Measurements from ENCODE around the gene ACER3. TPM values are rescaled to one million over a fixed set of nuclear protein-coding genes. Genes with fewer than 3 reads are reported as not detected.

ACER3 gene
- total and polyA plus RNA-seq, 2 experiments from 2014 or later: 6.2 to 26.5 TPM

GRCh38 chr11:76902121-76903014 is 41.6 kb downstream of the ACER3 start:
- H3K4me3 Mint-ChIP-seq: peak overlapping the region; percentile 25; the same call in 1 of the 3 replicates
- Histone ChIP-seq H3K4me1 (ENCODE audit: insufficient read depth) (peaks cover 35% of the 10 kb centered on the region), H3F3A (replicated peaks; ENCODE audit: low read depth) (no peaks in the 10 kb centered on the region), H3K4me3 (no peak overlapping the region; the same call in 1 of the 2 replicates), H2AFZ (no peak overlapping the region), H3K27me3 (ENCODE audit: insufficient read depth) (no peaks in the 10 kb centered on the region), H3K79me2 (replicated peaks; ENCODE audit: insufficient read depth) (peaks cover 5% of the 10 kb centered on the region; the same call in 1 of the 2 replicates), H3K4me2 (peak overlapping the region; percentile 79), H4K20me1 (replicated peaks; ENCODE audit: insufficient read depth) (no peaks in the 10 kb centered on the region), H3K36me3 (ENCODE audit: insufficient read depth) (no peaks in the 10 kb centered on the region), H3K27ac (ENCODE audit: low read depth) (peak overlapping the region; percentile 29; the same call in 1 of the 2 replicates), H3K9me2 (ENCODE audit: insufficient read depth) (no peaks in the 10 kb centered on the region)
- peaks cover 3% of the 10 kb centered on the region for H3K27me3 Mint-ChIP-seq (ENCODE audit: insufficient read depth, low read depth, poor library complexity)
- TF ChIP-seq EZH2 (IDR thresholded peaks at IDR 0.05; ENCODE audit: low read depth, unreplicated experiment) (no peak), CTCF (conservative IDR thresholded peaks at IDR 0.05; ENCODE audit: low read depth in 2 of 2) (no peak), NANOG (IDR thresholded peaks at IDR 0.05; ENCODE audit: borderline replicate concordance) (no peak), ZNF114 (CRISPR knock-in tag; IDR thresholded peaks at IDR 0.05) (no peak), REST (IDR thresholded peaks at IDR 0.05; ENCODE audit: unreplicated experiment) (no peak), STAT1 (IDR thresholded peaks at IDR 0.05; ENCODE audit: unreplicated experiment) (no peak), ZNF331 (CRISPR knock-in tag; IDR thresholded peaks at IDR 0.05; ENCODE audit: low read depth) (no peak), JUNB (IDR thresholded peaks at IDR 0.05; ENCODE audit: unreplicated experiment) (no peak), ETS1 (IDR thresholded peaks at IDR 0.05) (no peak), ZNF462 (CRISPR knock-in tag; IDR thresholded peaks at IDR 0.05) (no peak), EZH2phosphoT487 (IDR thresholded peaks at IDR 0.05; ENCODE audit: unreplicated experiment) (no peak), CREB1 (CRISPR knock-in tag; IDR thresholded peaks at IDR 0.05; ENCODE audit: low read depth) (no peak), POLR2AphosphoS5 (IDR thresholded peaks at IDR 0.05; ENCODE audit: low read depth) (no peak)
- H3K36me3 Mint-ChIP-seq (ENCODE audit: low read depth): peaks cover 22% of the 10 kb centered on the region; the same call in 2 of the 3 replicates
- peak overlapping the region; percentile 87 for H3K27ac Mint-ChIP-seq
- H3K4me1 Mint-ChIP-seq: peaks cover 26% of the 10 kb centered on the region
- H3K9me3 Mint-ChIP-seq: peaks cover 17% of the 10 kb centered on the region
- DNase-seq (ENCODE audit: low spot score) (no peak), ATAC-seq (no peak)
